SH-SY5Y (cell line): ENCODE results near the gene PHF24.

Experiments used
- GATA2 ChIP-seq: IDR thresholded peaks from 2 replicates; pipeline ENCODE4 v1.6.1; 2011; ENCODE audit warnings: mild to moderate bottlenecking, low read depth, low read length
- GATA3 ChIP-seq: IDR thresholded peaks from 2 replicates; pipeline ENCODE4 v1.6.1; 2011; ENCODE audit warnings: low read depth, mild to moderate bottlenecking, low read length, moderate library complexity

The PHF24 gene

GRCh38 chr9:34976441-34976840 lies 18.4 kb downstream of the PHF24 start:
- no peak for TF ChIP-seq GATA2
- TF ChIP-seq GATA3, result no peak

GRCh38 chr9:34976992-34977391 lies 18.9 kb downstream of the PHF24 start:
- TF ChIP-seq GATA3 (no peak), GATA2 (no peak)

- TF ChIP-seq GATA2 (no peak), GATA3 (no peak)
Observed at GRCh38 chr9:34980181-34980761, 22.2 kb downstream of the PHF24 start.

GRCh38 chr9:34982361-34982760 lies 24.3 kb downstream of the PHF24 start:
- TF ChIP-seq GATA3 (no peak), GATA2 (no peak)

GRCh38 chr9:34983209-34983608 lies 25.1 kb downstream of the PHF24 start:
- TF ChIP-seq GATA3 (no peak), GATA2 (no peak)

GRCh38 chr9:34984049-34984448 lies 26.0 kb downstream of the PHF24 start:
- TF ChIP-seq GATA2 (no peak), GATA3 (no peak)

- TF ChIP-seq GATA3 (no peak), GATA2 (no peak)
Observed at GRCh38 chr9:34985311-34985899, 27.3 kb downstream of the PHF24 start.

GRCh38 chr9:34986540-34987047 lies 28.5 kb downstream of the PHF24 start:
- no peak for TF ChIP-seq GATA3

- no peak for TF ChIP-seq GATA2
- no peak for TF ChIP-seq GATA3
Observed at GRCh38 chr9:34987160-34987901, 29.2 kb downstream of the PHF24 start.

- TF ChIP-seq GATA2 (no peak), GATA3 (no peak)
Observed at GRCh38 chr9:34988218-34989002, 30.3 kb downstream of the PHF24 start.

GRCh38 chr9:34989003-34989945 lies 31.2 kb downstream of the PHF24 start, which contains the start of gene DNAJB5:
DNAJB5 (plus strand) TSS chr9:34989745; CDS start chr9:34990631, 886 bp downstream.
- no peak for TF ChIP-seq GATA2
- no peak for TF ChIP-seq GATA3

GRCh38 chr9:34989946-34990635 lies 32.0 kb downstream of the PHF24 start:
- no peak for TF ChIP-seq GATA2
- TF ChIP-seq GATA3, result no peak
